C4-2B (cell line): Measurements from ENCODE around the gene PTPRN2.

Experiments used
- CTCF ChIP-seq: fragments of 450-650 bp; conservative IDR thresholded peaks from 2 replicates; pipeline ENCODE4 v1.5.1; 2017; ENCODE audit warnings: mild to moderate bottlenecking
- ZFX ChIP-seq: fragments of 450-650 bp; IDR thresholded peaks from 2 replicates; pipeline ENCODE4 v1.6.1; 2017

DNA sequence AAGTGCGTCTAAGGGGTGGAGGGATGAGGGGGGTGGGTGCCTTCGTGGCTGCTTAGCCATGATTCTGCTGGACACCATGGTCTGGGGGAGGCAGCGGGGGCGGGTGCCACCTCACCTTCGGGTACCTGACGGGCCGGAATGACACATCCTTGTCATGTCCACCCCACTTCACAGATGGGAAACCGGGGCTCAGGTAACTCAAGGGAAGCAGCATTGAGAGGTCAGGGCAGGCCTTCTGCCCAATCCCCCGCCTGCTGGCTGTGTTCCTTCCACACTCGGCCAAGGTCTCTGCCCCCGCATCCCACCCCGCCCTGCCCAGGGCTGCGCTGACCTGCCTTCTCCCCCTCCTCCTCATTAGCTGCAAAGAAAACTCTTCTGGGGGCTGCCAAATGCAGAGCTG lies 598.0 kb downstream of the PTPRN2 start:
- TF ChIP-seq CTCF (no peak), ZFX (no peak)
